ENCODE results near the gene THRB. TPM values are rescaled to one million over a fixed set of nuclear protein-coding genes. Genes with fewer than 3 reads are reported as not detected.

Gene THRB
- total and polyA plus RNA-seq, 8 donors, result 10.1 to 18.6 (median 15.1) TPM

DNA sequence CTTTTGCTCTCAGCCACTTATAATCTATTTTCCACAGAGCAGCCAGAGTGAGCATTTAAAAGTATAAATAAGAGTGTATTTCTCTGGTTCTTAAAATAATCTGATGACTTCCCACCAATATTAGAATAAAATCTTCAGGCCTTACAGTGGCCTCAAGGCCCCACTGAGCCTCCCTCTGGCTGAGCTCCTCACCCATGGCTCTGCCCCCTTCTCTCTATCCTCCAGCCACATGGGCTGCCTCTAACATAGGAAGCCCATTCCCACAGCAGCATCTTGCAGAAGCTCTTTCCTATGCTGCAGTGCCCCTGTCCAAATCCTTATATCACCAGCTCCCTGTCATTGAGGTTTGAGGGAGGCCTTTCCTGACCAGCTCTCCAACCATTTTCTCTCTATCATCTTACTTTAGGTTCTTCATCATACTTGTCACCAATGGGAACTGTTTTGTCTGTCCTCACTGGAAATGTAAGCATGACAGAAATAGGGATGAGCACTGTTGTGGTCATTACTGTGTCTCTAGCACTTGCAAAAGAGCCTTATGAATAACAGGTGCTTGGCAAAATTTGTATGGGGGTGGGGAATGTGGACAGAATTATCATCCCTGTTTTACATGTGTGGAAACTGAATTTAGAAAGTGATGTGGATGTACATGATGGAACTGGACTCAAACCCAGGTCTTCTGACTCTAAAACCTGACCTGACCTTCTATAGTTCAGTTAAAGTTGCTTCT is 299.0 kb downstream of the THRB start:
- TF ChIP-seq, protein P1, sequence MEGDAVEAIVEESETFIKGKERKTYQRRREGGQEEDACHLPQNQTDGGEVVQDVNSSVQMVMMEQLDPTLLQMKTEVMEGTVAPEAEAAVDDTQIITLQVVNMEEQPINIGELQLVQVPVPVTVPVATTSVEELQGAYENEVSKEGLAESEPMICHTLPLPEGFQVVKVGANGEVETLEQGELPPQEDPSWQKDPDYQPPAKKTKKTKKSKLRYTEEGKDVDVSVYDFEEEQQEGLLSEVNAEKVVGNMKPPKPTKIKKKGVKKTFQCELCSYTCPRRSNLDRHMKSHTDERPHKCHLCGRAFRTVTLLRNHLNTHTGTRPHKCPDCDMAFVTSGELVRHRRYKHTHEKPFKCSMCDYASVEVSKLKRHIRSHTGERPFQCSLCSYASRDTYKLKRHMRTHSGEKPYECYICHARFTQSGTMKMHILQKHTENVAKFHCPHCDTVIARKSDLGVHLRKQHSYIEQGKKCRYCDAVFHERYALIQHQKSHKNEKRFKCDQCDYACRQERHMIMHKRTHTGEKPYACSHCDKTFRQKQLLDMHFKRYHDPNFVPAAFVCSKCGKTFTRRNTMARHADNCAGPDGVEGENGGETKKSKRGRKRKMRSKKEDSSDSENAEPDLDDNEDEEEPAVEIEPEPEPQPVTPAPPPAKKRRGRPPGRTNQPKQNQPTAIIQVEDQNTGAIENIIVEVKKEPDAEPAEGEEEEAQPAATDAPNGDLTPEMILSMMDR (IDR thresholded peaks at IDR 0.05), result no peak
- Histone ChIP-seq H3K27me3 (no peaks in the 10 kb centered on the region), H3K9me3 (no peaks in the 10 kb centered on the region), H3K4me1 (no peaks in the 10 kb centered on the region), H3K36me3 (no peaks in the 10 kb centered on the region), H3K4me3 (no peak overlapping the region), H3K27ac (no peak overlapping the region)
- no peak for DNase-seq
- no peak for ATAC-seq
- intact Hi-C loops (cut with DNase I), result no loop called here

DNA sequence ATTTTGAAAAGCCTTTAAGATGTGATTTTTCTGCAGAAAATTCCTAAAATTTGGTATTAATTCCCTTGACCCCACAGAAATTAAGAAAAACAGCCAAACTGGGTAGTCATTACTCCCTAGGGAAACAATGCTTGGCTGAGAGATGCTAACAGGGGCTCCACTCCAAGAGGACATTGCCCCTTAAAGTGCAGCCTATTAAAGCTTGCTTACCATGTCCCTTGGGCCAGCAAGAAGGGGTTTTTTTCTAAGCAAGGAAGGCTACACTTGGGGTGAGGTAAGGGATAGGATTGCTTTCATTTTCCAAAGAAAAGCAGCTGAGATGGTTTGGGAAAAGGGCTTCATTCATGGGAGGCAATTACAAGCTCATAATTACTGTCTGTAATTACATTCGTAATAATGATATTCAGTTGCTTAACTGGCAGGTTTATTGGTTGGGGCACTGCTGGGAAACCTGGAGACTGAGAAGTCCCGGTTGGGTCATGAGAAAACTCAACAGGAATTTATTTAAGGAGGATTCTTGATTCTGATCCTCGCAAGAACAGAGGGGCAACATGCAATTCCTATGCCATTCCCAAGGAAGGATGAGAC is 302.1 kb downstream of the THRB start:
- H3K27ac ChIP-seq, result no peak overlapping the region
- ATAC-seq, result no peak
- no peaks in the 10 kb centered on the region for H3K36me3 ChIP-seq
- no peaks in the 10 kb centered on the region for H3K4me1 ChIP-seq
- no peaks in the 10 kb centered on the region for H3K27me3 ChIP-seq
- TF ChIP-seq, protein P1 (IDR thresholded peaks at IDR 0.05), result no peak
- intact Hi-C loops (cut with DNase I), result no loop called here
- H3K4me3 ChIP-seq, result no peak overlapping the region
- H3K9me3 ChIP-seq, result no peaks in the 10 kb centered on the region
- DNase-seq, result no peak

- Histone ChIP-seq H3K36me3 (no peaks in the 10 kb centered on the region), H3K9me3 (no peaks in the 10 kb centered on the region), H3K27ac (no peak overlapping the region), H3K27me3 (no peaks in the 10 kb centered on the region), H3K4me1 (no peaks in the 10 kb centered on the region), H3K4me3 (no peak overlapping the region)
- TF ChIP-seq, protein P1 (IDR thresholded peaks at IDR 0.05), result no peak
- DNase-seq (no peak), ATAC-seq (no peak)
- intact Hi-C loops (cut with DNase I), result no loop called here
These were observed 302.7 kb downstream of the THRB start for GRCh38 chr3:24191801-24192403.

- DNase-seq, result no peak
- intact Hi-C loops (cut with DNase I), result no loop called here
These were observed 304.4 kb downstream of the THRB start for GRCh38 chr3:24190256-24190655.

More at GRCh38 chr3:24190256-24190655, 304.4 kb downstream of the THRB start:
- no peaks in the 10 kb centered on the region for H3K9me3 ChIP-seq
- H3K27me3 ChIP-seq, result no peaks in the 10 kb centered on the region
- H3K4me3 ChIP-seq, result no peak overlapping the region
- no peaks in the 10 kb centered on the region for H3K4me1 ChIP-seq
- no peak for ATAC-seq
- TF ChIP-seq, protein P1 (IDR thresholded peaks at IDR 0.05), result no peak
- no peak overlapping the region for H3K27ac ChIP-seq
- no peaks in the 10 kb centered on the region for H3K36me3 ChIP-seq

Data from left lung (tissue), 10 donors.